HepG2 (cell line): Measurements from ENCODE around the gene MRPS31. TPM values are rescaled to one million over a fixed set of nuclear protein-coding genes. Genes with fewer than 3 reads are reported as not detected.
A peak's percentile ranks its signal among the peaks of the same experiment; 100 is the strongest.

ENCODE experiments used
- ATF7-NPFF ChIP-seq: sonication (generic); formaldehyde crosslinking; IDR thresholded peaks from 2 replicates; pipeline ENCODE4 v1.8.1; 2023; ENCODE audit warnings: mild to moderate bottlenecking, low read depth, missing genetic modification reagents, moderate library complexity
- ATRX ChIP-seq: sonication (generic); formaldehyde crosslinking; IDR thresholded peaks from 2 replicates; pipeline ENCODE4 v1.4.0; 2020; ENCODE audit warnings: missing genetic modification reagents, borderline replicate concordance
- DZIP1 ChIP-seq: sonication (generic); formaldehyde crosslinking; IDR thresholded peaks from 2 replicates; pipeline ENCODE4 v1.5.0; 2020; ENCODE audit warnings: mild to moderate bottlenecking, missing genetic modification reagents
- IRX3 ChIP-seq: sonication (generic); formaldehyde crosslinking; IDR thresholded peaks from 2 replicates; pipeline ENCODE4 v1.8.1; 2023; ENCODE audit warnings: mild to moderate bottlenecking, low read depth, missing genetic modification reagents, borderline replicate concordance
- JUNB ChIP-seq: sonication (generic); formaldehyde crosslinking; IDR thresholded peaks from 2 replicates; pipeline ENCODE4 v1.8.0; 2022; ENCODE audit warnings: missing genetic modification reagents, mild to moderate bottlenecking, borderline replicate concordance
- KMT2B ChIP-seq: IDR thresholded peaks from 2 replicates; pipeline ENCODE4 v1.6.1; 2016; ENCODE audit warnings: missing genetic modification reagents, missing compliant biosample characterization
- LCORL ChIP-seq, 2 experiments: fragments of 450-650 bp in 1 of 2; sonication (generic) in 1 of 2; formaldehyde crosslinking in 1 of 2; IDR thresholded peaks; 2 replicates each; pipeline versions ENCODE4 v1.5.0 to v1.6.1; 2017 to 2020; ENCODE audit warnings: antibody characterized with exemption in 1 of 2, missing genetic modification reagents in 1 of 2
- PCBP1 ChIP-seq: fragments of 200-400 bp; formaldehyde crosslinking; IDR thresholded peaks from 2 replicates; pipeline ENCODE4 v1.6.1; 2017; ENCODE audit warnings: mild to moderate bottlenecking, low read depth, low read length, borderline replicate concordance
- POLR2AphosphoS2 ChIP-seq: IDR thresholded peaks from 2 replicates; pipeline ENCODE4 v1.6.1; 2011; ENCODE audit warnings: low read depth, low read length, improper control_type of control experiment
- SALL2 ChIP-seq: sonication (generic); formaldehyde crosslinking; IDR thresholded peaks from 2 replicates; pipeline ENCODE4 v1.8.1; 2023; ENCODE audit warnings: mild to moderate bottlenecking, missing genetic modification reagents, inconsistent platforms
- SMARCC2 ChIP-seq: fragments of 450-650 bp; IDR thresholded peaks from 2 replicates; pipeline ENCODE4 v1.6.1; 2017; ENCODE audit warnings: antibody characterized with exemption, mild to moderate bottlenecking
- SMC3 ChIP-seq: IDR thresholded peaks from 2 replicates; pipeline ENCODE4 v1.6.1; 2011; ENCODE audit warnings: low read length, improper control_type of control experiment
- ZBTB20 ChIP-seq: sonication (generic); formaldehyde crosslinking; IDR thresholded peaks from 2 replicates; pipeline ENCODE4 v1.8.1; 2023; ENCODE audit warnings: missing genetic modification reagents, low read depth, mild to moderate bottlenecking, borderline replicate concordance
- ZBTB39 ChIP-seq: sonication (generic); formaldehyde crosslinking; IDR thresholded peaks from 2 replicates; pipeline ENCODE4 v1.5.0; 2020; ENCODE audit warnings: missing genetic modification reagents
- ZNF224 ChIP-seq: sonication (generic); formaldehyde crosslinking; IDR thresholded peaks from 2 replicates; pipeline ENCODE4 v1.5.0; 2020; ENCODE audit warnings: mild to moderate bottlenecking, missing genetic modification reagents
- ZNF337 ChIP-seq: sonication (generic); formaldehyde crosslinking; IDR thresholded peaks from 2 replicates; pipeline ENCODE4 v1.5.1; 2020; ENCODE audit warnings: missing genetic modification reagents, low read depth, mild to moderate bottlenecking, borderline replicate concordance
- ZNF512 ChIP-seq: sonication (generic); formaldehyde crosslinking; IDR thresholded peaks from 2 replicates; pipeline ENCODE4 v1.4.0; 2020; ENCODE audit warnings: mild to moderate bottlenecking, missing genetic modification reagents
- ZNF546 ChIP-seq: sonication (generic); formaldehyde crosslinking; conservative IDR thresholded peaks from 2 replicates; pipeline ENCODE4 v1.8.1; 2023; ENCODE audit warnings: mild to moderate bottlenecking, missing genetic modification reagents
- ZNF740 ChIP-seq: sonication (generic); formaldehyde crosslinking; IDR thresholded peaks from 2 replicates; pipeline ENCODE4 v1.4.0; 2020; ENCODE audit warnings: missing genetic modification reagents
- ZNF891 ChIP-seq: sonication (generic); formaldehyde crosslinking; IDR thresholded peaks from 2 replicates; pipeline ENCODE4 v1.5.0; 2020; ENCODE audit warnings: mild to moderate bottlenecking, missing genetic modification reagents
- ZSCAN25 ChIP-seq: sonication (generic); formaldehyde crosslinking; IDR thresholded peaks from 2 replicates; pipeline ENCODE4 v1.8.0; 2022; ENCODE audit warnings: mild to moderate bottlenecking, missing genetic modification reagents
- polyA plus RNA-seq, 8 experiments: library from polyadenylated mRNA; depleted of rRNA in 3 of 8; stranded (reverse) in 7 of 8; unstranded in 1 of 8; fragments of >200 nt; fragmentation: Illumina TruSeq in 4 of 8; extraction: Trizol in 4 of 8; gene quantifications; 2 replicates each; pipeline versions ENCODE4 v1.2.1 to v1.2.3, GENCODE V29; 2011 to 2016; ENCODE audit warnings: low read depth in 4 of 8, missing spikeins in 1 of 8, mixed read lengths in 1 of 8; ENCODE audit not compliant: insufficient read depth in 1 of 8
- total RNA-seq, 5 experiments: library from RNA; depleted of rRNA; stranded (reverse); fragments of >200 nt; fragmentation: Illumina TruSeq; extraction: Trizol; gene quantifications; 2 replicates each; pipeline ENCODE4 v1.2.3, GENCODE V29; 2016; ENCODE audit warnings: low read depth in 1 of 5

Gene MRPS31
- total and polyA plus RNA-seq, 2 of the 13 experiments (the other 11 are each of a cell fraction or from before 2014, with no cell fraction given) = 23.7 to 34.1 TPM

GRCh38 chr13:40770934-40771618 is at the start of gene MRPS31 (continued):
- peak; percentile 90; the same call in 1 of the 2 replicates for TF ChIP-seq PCBP1
- peak; percentile 84; the same call in 1 of the 2 replicates for TF ChIP-seq IRX3
- peak; percentile 69; the same call in 1 of the 2 replicates for TF ChIP-seq ZSCAN25
- 0 out of 2 replicates have a peak, but pooled peaks have one; percentile 45 for TF ChIP-seq ZNF740
- TF ChIP-seq ZNF891 (CRISPR knock-in tag) = no peak; the same call in 1 of the 2 replicates
- TF ChIP-seq JUNB (CRISPR knock-in tag) = no peak
- no peak; the same call in 1 of the 2 replicates for TF ChIP-seq SMC3
- TF ChIP-seq LCORL (IDR thresholded peaks at IDR 0.05) = no peak
- TF ChIP-seq LCORL (CRISPR knock-in tag; IDR thresholded peaks at IDR 0.05) = peak; percentile 89
- TF ChIP-seq ZNF337 (CRISPR knock-in tag) = peak; percentile 92; the same call in 1 of the 2 replicates
- no peak for TF ChIP-seq SMARCC2
- TF ChIP-seq POLR2AphosphoS2 = no peak
- TF ChIP-seq ATRX (CRISPR knock-in tag) = no peak
- TF ChIP-seq ZNF512 (CRISPR knock-in tag) = no peak; the same call in 1 of the 2 replicates
- no peak for TF ChIP-seq ZNF546
- TF ChIP-seq KMT2B (CRISPR knock-in tag) = peak; percentile 99
- TF ChIP-seq ZBTB39 (CRISPR knock-in tag) = no peak
- 0 out of 2 replicates have a peak, but pooled peaks have one; percentile 82 for TF ChIP-seq ZNF224
- no peak; the same call in 1 of the 2 replicates for TF ChIP-seq DZIP1 (CRISPR knock-in tag)
- TF ChIP-seq ZBTB20 = peak; percentile 80
- TF ChIP-seq SALL2 = peak; percentile 95
- TF ChIP-seq ATF7-NPFF = peak; percentile 52; the same call in 1 of the 2 replicates
